ENCODE data around the gene ADAM10.

DNA sequence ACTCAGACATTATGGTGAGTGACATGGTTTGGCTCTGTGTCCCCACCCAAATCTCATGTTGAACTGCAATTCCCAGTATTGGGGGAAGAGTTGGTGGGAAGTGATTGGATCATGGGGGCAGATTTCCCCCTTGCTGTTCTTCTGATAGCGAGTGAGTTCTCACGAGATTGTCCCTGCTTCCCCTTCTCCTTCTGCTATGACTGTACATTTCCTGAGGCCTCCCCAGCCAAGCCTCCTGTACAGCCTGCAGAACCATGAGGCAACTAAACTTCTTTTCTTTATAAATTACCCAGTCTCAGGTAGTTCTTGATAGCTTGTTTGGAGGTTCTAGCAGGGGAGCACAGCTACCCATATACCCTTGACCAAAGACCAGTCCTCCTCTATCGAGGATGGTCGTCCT is 45.9 kb downstream of the ADAM10 start:
- TF ChIP-seq, protein P1, sequence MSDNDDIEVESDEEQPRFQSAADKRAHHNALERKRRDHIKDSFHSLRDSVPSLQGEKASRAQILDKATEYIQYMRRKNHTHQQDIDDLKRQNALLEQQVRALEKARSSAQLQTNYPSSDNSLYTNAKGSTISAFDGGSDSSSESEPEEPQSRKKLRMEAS (CRISPR knock-in tag; IDR thresholded peaks at IDR 0.05): no peak
- TF ChIP-seq, protein P2, sequence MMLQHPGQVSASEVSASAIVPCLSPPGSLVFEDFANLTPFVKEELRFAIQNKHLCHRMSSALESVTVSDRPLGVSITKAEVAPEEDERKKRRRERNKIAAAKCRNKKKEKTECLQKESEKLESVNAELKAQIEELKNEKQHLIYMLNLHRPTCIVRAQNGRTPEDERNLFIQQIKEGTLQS (CRISPR knock-in tag; conservative IDR thresholded peaks at IDR 0.05): no peak
- TF ChIP-seq NFE2L1 (CRISPR knock-in tag; IDR thresholded peaks at IDR 0.05): no peak
- TF ChIP-seq, protein P3, sequence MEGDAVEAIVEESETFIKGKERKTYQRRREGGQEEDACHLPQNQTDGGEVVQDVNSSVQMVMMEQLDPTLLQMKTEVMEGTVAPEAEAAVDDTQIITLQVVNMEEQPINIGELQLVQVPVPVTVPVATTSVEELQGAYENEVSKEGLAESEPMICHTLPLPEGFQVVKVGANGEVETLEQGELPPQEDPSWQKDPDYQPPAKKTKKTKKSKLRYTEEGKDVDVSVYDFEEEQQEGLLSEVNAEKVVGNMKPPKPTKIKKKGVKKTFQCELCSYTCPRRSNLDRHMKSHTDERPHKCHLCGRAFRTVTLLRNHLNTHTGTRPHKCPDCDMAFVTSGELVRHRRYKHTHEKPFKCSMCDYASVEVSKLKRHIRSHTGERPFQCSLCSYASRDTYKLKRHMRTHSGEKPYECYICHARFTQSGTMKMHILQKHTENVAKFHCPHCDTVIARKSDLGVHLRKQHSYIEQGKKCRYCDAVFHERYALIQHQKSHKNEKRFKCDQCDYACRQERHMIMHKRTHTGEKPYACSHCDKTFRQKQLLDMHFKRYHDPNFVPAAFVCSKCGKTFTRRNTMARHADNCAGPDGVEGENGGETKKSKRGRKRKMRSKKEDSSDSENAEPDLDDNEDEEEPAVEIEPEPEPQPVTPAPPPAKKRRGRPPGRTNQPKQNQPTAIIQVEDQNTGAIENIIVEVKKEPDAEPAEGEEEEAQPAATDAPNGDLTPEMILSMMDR (IDR thresholded peaks at IDR 0.05): no peak
- no peak for TF ChIP-seq CREB1 (CRISPR knock-in tag; IDR thresholded peaks at IDR 0.05)
- TF ChIP-seq, protein P4, sequence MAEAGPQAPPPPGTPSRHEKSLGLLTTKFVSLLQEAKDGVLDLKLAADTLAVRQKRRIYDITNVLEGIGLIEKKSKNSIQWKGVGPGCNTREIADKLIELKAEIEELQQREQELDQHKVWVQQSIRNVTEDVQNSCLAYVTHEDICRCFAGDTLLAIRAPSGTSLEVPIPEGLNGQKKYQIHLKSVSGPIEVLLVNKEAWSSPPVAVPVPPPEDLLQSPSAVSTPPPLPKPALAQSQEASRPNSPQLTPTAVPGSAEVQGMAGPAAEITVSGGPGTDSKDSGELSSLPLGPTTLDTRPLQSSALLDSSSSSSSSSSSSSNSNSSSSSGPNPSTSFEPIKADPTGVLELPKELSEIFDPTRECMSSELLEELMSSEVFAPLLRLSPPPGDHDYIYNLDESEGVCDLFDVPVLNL (CRISPR knock-in tag; IDR thresholded peaks at IDR 0.05; ENCODE audit: borderline replicate concordance, low read depth): no peak
- TF ChIP-seq, protein P5, sequence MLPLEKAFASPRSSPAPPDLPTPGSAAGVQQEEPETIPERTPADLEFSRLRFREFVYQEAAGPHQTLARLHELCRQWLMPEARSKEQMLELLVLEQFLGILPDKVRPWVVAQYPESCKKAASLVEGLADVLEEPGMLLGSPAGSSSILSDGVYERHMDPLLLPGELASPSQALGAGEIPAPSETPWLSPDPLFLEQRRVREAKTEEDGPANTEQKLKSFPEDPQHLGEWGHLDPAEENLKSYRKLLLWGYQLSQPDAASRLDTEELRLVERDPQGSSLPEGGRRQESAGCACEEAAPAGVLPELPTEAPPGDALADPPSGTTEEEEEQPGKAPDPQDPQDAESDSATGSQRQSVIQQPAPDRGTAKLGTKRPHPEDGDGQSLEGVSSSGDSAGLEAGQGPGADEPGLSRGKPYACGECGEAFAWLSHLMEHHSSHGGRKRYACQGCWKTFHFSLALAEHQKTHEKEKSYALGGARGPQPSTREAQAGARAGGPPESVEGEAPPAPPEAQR (CRISPR knock-in tag; IDR thresholded peaks at IDR 0.05): no peak
- TF ChIP-seq, protein P6, sequence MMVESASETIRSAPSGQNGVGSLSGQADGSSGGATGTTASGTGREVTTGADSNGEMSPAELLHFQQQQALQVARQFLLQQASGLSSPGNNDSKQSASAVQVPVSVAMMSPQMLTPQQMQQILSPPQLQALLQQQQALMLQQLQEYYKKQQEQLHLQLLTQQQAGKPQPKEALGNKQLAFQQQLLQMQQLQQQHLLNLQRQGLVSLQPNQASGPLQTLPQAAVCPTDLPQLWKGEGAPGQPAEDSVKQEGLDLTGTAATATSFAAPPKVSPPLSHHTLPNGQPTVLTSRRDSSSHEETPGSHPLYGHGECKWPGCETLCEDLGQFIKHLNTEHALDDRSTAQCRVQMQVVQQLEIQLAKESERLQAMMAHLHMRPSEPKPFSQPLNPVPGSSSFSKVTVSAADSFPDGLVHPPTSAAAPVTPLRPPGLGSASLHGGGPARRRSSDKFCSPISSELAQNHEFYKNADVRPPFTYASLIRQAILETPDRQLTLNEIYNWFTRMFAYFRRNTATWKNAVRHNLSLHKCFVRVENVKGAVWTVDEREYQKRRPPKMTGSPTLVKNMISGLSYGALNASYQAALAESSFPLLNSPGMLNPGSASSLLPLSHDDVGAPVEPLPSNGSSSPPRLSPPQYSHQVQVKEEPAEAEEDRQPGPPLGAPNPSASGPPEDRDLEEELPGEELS (CRISPR knock-in tag; IDR thresholded peaks at IDR 0.05): no peak
- no peak for TF ChIP-seq CBFB (CRISPR knock-in tag; IDR thresholded peaks at IDR 0.05; ENCODE audit: low read depth)
- TF ChIP-seq, protein P7, sequence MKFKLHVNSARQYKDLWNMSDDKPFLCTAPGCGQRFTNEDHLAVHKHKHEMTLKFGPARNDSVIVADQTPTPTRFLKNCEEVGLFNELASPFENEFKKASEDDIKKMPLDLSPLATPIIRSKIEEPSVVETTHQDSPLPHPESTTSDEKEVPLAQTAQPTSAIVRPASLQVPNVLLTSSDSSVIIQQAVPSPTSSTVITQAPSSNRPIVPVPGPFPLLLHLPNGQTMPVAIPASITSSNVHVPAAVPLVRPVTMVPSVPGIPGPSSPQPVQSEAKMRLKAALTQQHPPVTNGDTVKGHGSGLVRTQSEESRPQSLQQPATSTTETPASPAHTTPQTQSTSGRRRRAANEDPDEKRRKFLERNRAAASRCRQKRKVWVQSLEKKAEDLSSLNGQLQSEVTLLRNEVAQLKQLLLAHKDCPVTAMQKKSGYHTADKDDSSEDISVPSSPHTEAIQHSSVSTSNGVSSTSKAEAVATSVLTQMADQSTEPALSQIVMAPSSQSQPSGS (CRISPR knock-in tag; IDR thresholded peaks at IDR 0.05; ENCODE audit: borderline replicate concordance, low read depth): no peak
- TF ChIP-seq FOXK1 (CRISPR knock-in tag; IDR thresholded peaks at IDR 0.05): no peak
- no peak for TF ChIP-seq ETV6 (CRISPR knock-in tag; IDR thresholded peaks at IDR 0.05)
- TF ChIP-seq NFYB (CRISPR knock-in tag; conservative IDR thresholded peaks at IDR 0.05; ENCODE audit: low read depth): no peak
